OCI-LY1 (cell line): ENCODE data around the gene AK3.

Experiments
- H2AFZ ChIP-seq: fragments of 200-600 bp; sonication (generic), shearing (Covaris generic); 2 replicates; pipeline ENCODE4 v1.6.0; 2014; ENCODE audit warnings: antibody characterized with exemption, mild to moderate bottlenecking, low read length
- H3F3A ChIP-seq: fragments of 200-600 bp; sonication (generic), shearing (Covaris generic); 2 replicates; pipeline ENCODE4 v1.6.0; 2014; ENCODE audit warnings: mild to moderate bottlenecking, antibody characterized with exemption, low read length, moderate library complexity; ENCODE audit not compliant: insufficient read depth
- H3K27ac ChIP-seq: fragments of 200-600 bp; sonication (generic); 2 replicates; pipeline ENCODE4 v1.5.1; 2014; ENCODE audit warnings: low read length, mixed run types, mild to moderate bottlenecking, low read depth; ENCODE audit not compliant: poor library complexity, severe bottlenecking
- H3K27me3 ChIP-seq: fragments of 200-600 bp; sonication (generic); 2 replicates; pipeline ENCODE4 v1.6.0; 2014; ENCODE audit warnings: antibody characterized with exemption, mild to moderate bottlenecking, low read length, moderate library complexity; ENCODE audit not compliant: insufficient read depth
- H3K36me3 ChIP-seq: fragments of 200-600 bp; sonication (generic); 2 replicates; pipeline ENCODE4 v1.6.1; 2014; ENCODE audit warnings: mild to moderate bottlenecking, antibody characterized with exemption, low read length, moderate library complexity, mixed read lengths; ENCODE audit not compliant: insufficient read depth
- H3K4me1 ChIP-seq: fragments of 200-600 bp; sonication (generic); 2 replicates; pipeline ENCODE4 v1.5.1; 2014; ENCODE audit warnings: mild to moderate bottlenecking, low read length, moderate library complexity; ENCODE audit not compliant: insufficient read depth, severe bottlenecking
- H3K4me2 ChIP-seq: fragments of 200-600 bp; sonication (generic), shearing (Covaris generic); 2 replicates; pipeline ENCODE4 v1.6.1; 2014; ENCODE audit warnings: low read length
- H3K4me3 ChIP-seq: fragments of 200-600 bp; sonication (generic); 2 replicates; pipeline ENCODE4 v1.5.1; 2014; ENCODE audit warnings: low read length, low read depth, mild to moderate bottlenecking, mixed read lengths; ENCODE audit not compliant: poor library complexity, severe bottlenecking
- H3K79me2 ChIP-seq: fragments of 200-600 bp; shearing (Covaris generic); 2 replicates; pipeline ENCODE4 v1.6.1; 2016; ENCODE audit warnings: mixed run types, low read length, mixed read lengths; ENCODE audit not compliant: insufficient read depth
- H3K9ac ChIP-seq: fragments of 200-600 bp; sonication (generic), shearing (Covaris generic); 2 replicates; pipeline ENCODE4 v1.6.1; 2014; ENCODE audit warnings: mild to moderate bottlenecking, low read length, mixed read lengths
- H3K9me2 ChIP-seq: fragments of 200-600 bp; sonication (generic), shearing (Covaris generic); 2 replicates; pipeline ENCODE4 v1.6.1; 2014; ENCODE audit warnings: low read depth, mild to moderate bottlenecking, low read length, mixed read lengths
- H3K9me3 ChIP-seq: fragments of 200-600 bp; shearing (Covaris generic); 2 replicates; pipeline ENCODE4 v1.6.1; 2014; ENCODE audit warnings: low read length, mixed read lengths
- H4K20me1 ChIP-seq: fragments of 200-600 bp; sonication (generic), shearing (Covaris generic); 2 replicates; pipeline ENCODE4 v1.6.0; 2016; ENCODE audit warnings: mild to moderate bottlenecking, low read length; ENCODE audit not compliant: insufficient read depth
- EZH2 ChIP-seq: fragments of 200-600 bp; sonication (generic), shearing (Covaris generic); IDR thresholded peaks from 2 replicates; pipeline ENCODE4 v1.8.0; 2017; ENCODE audit warnings: borderline replicate concordance, mixed run types, mild to moderate bottlenecking, antibody characterized with exemption, low read length, moderate library complexity, mixed read lengths
- TF ChIP-seq, protein P1 (sequence below): fragments of 200-600 bp; sonication (generic), shearing (Covaris generic); IDR thresholded peaks from 2 replicates; pipeline ENCODE4 v1.5.1; 2017; ENCODE audit warnings: mild to moderate bottlenecking, antibody characterized with exemption, low read length, moderate library complexity, mixed read lengths

AK3 gene

GRCh38 chr9:4691795-4692194 lies 49.2 kb downstream of the AK3 start:
- TF ChIP-seq EZH2: no peak
- TF ChIP-seq, protein P1, sequence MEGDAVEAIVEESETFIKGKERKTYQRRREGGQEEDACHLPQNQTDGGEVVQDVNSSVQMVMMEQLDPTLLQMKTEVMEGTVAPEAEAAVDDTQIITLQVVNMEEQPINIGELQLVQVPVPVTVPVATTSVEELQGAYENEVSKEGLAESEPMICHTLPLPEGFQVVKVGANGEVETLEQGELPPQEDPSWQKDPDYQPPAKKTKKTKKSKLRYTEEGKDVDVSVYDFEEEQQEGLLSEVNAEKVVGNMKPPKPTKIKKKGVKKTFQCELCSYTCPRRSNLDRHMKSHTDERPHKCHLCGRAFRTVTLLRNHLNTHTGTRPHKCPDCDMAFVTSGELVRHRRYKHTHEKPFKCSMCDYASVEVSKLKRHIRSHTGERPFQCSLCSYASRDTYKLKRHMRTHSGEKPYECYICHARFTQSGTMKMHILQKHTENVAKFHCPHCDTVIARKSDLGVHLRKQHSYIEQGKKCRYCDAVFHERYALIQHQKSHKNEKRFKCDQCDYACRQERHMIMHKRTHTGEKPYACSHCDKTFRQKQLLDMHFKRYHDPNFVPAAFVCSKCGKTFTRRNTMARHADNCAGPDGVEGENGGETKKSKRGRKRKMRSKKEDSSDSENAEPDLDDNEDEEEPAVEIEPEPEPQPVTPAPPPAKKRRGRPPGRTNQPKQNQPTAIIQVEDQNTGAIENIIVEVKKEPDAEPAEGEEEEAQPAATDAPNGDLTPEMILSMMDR: no peak
- Histone ChIP-seq H3K4me1 (no peaks in the 10 kb centered on the region), H3K79me2 (0 out of 2 replicates have a peak, but pooled peaks cover 3% of the 10 kb centered on the region), H3K27me3 (no peaks in the 10 kb centered on the region), H3K27ac (no peak overlapping the region), H3K9ac (no peak overlapping the region), H3K4me2 (no peak overlapping the region), H4K20me1 (no peaks in the 10 kb centered on the region), H3K36me3 (peaks cover 63% of the 10 kb centered on the region), H2AFZ (no peak overlapping the region), H3K4me3 (no peak overlapping the region), H3F3A (0 out of 2 replicates have a peak, but pooled peaks cover 3% of the 10 kb centered on the region), H3K9me3 (no peaks in the 10 kb centered on the region), H3K9me2 (no peaks in the 10 kb centered on the region)

DNA sequence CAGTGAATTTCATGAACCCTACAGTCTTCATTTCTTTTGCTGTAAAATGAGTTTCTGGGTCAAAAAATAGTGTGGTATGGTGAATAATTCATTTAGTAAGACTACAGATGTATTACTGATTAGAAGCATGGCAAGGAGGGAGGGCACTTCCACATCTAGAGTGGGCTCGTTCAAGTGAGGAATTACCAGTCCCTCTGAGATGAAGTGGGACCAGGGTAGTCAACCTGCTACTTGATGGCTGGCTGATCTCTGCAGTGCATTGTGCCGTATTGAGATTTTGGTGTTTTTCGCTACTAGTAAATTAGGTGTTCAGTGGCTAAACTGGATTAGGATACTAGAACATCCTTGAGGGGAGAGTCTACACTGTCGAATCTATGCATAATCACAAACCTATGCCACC lies 50.9 kb downstream of the AK3 start:
- Histone ChIP-seq H3K9me3 (no peaks in the 10 kb centered on the region), H3K27ac (no peak overlapping the region), H3K9me2 (no peaks in the 10 kb centered on the region), H3K9ac (no peak overlapping the region), H3K27me3 (no peaks in the 10 kb centered on the region), H3F3A (0 out of 2 replicates have a peak, but pooled peaks cover 3% of the 10 kb centered on the region), H3K36me3 (peaks cover 67% of the 10 kb centered on the region), H2AFZ (no peak overlapping the region), H3K4me1 (no peaks in the 10 kb centered on the region), H3K4me3 (no peak overlapping the region), H3K4me2 (no peak overlapping the region), H4K20me1 (no peaks in the 10 kb centered on the region), H3K79me2 (0 out of 2 replicates have a peak, but pooled peaks cover 3% of the 10 kb centered on the region)
- no peak for TF ChIP-seq EZH2
- TF ChIP-seq, protein P1: no peak

GRCh38 chr9:4689687-4690104 lies 51.3 kb downstream of the AK3 start:
- H3K36me3 ChIP-seq: peaks cover 67% of the 10 kb centered on the region

More at GRCh38 chr9:4689687-4690104, 51.3 kb downstream of the AK3 start:
- Histone ChIP-seq H3K9me2 (no peaks in the 10 kb centered on the region), H3K9ac (no peak overlapping the region), H3K4me1 (no peaks in the 10 kb centered on the region), H2AFZ (no peak overlapping the region), H3K79me2 (0 out of 2 replicates have a peak, but pooled peaks cover 3% of the 10 kb centered on the region), H3K4me2 (no peak overlapping the region), H3K9me3 (no peaks in the 10 kb centered on the region), H3F3A (0 out of 2 replicates have a peak, but pooled peaks cover 3% of the 10 kb centered on the region), H3K4me3 (no peak overlapping the region), H4K20me1 (no peaks in the 10 kb centered on the region), H3K27me3 (no peaks in the 10 kb centered on the region), H3K27ac (no peak overlapping the region)
- TF ChIP-seq EZH2: no peak
- TF ChIP-seq, protein P1: no peak
